Ammon's horn (tissue), 1 donor: Measurements from ENCODE around the gene SFPQ.
"Not testable (repeated sequence)": the region's sequence is repeated elsewhere in the genome, so short reads cannot be mapped to it uniquely, and the experiment has no call there.

Experiments used
- DNase-seq: peaks from one replicate; pipeline ENCODE4 v3.0.0-alpha.2; 2016; ENCODE audit warnings: low spot score

The SFPQ gene

GRCh38 chr1:35192853-35193664 is at the start of gene SFPQ:
Gene SFPQ, minus strand, starts transcription at chr1:35193145. Its CDS starts 96 bp downstream, at chr1:35193049.
- DNase-seq: peak; percentile 100

GRCh38 chr1:35236772-35237171 is 43.8 kb upstream of the SFPQ start:
- not testable (repeated sequence) for DNase-seq

- DNase-seq: no peak
These were observed 38.3 kb upstream of the SFPQ start for GRCh38 chr1:35231287-35231686.

GRCh38 chr1:35229587-35230360 is 36.8 kb upstream of the SFPQ start:
- DNase-seq: no peak

GRCh38 chr1:35226546-35226945 is 33.6 kb upstream of the SFPQ start:
- DNase-seq: no peak

- DNase-seq: no peak
These were observed 30.2 kb upstream of the SFPQ start for GRCh38 chr1:35223084-35223630.

- DNase-seq: no peak
These were observed 29.6 kb upstream of the SFPQ start for GRCh38 chr1:35222322-35223083.

GRCh38 chr1:35220976-35221375 is 28.0 kb upstream of the SFPQ start:
- no peak for DNase-seq

- no peak for DNase-seq
These were observed 22.4 kb upstream of the SFPQ start for GRCh38 chr1:35215346-35215745.

GRCh38 chr1:35211120-35211414 is 18.1 kb upstream of the SFPQ start:
- no peak for DNase-seq

- no peak for DNase-seq
These were observed 17.6 kb upstream of the SFPQ start for GRCh38 chr1:35210321-35211119.

GRCh38 chr1:35203295-35203694 is 10.3 kb upstream of the SFPQ start:
- DNase-seq: no peak

- DNase-seq: peak; percentile 92
These were observed 9.2 kb upstream of the SFPQ start for GRCh38 chr1:35202048-35202719.

- no peak for DNase-seq
These were observed 8.7 kb upstream of the SFPQ start for GRCh38 chr1:35201631-35202030.

GRCh38 chr1:35192056-35192852 is 691 bp downstream of the SFPQ start:
- peak; percentile 80 for DNase-seq

GRCh38 chr1:35191429-35192055 is 1.4 kb downstream of the SFPQ start:
- DNase-seq: no peak

GRCh38 chr1:35190784-35191183 is 2.2 kb downstream of the SFPQ start:
- no peak for DNase-seq

- no peak for DNase-seq
These were observed 4.2 kb downstream of the SFPQ start for GRCh38 chr1:35188578-35189392.

GRCh38 chr1:35187816-35188342 is 5.1 kb downstream of the SFPQ start:
- no peak for DNase-seq
